Ovary (tissue), 9 donors: Measurements from ENCODE around the gene IWS1. TPM values are rescaled to one million over a fixed set of nuclear protein-coding genes. Genes with fewer than 3 reads are reported as not detected.

Experiments used
- DNase-seq, 5 donors: peaks; one replicate each; pipeline ENCODE4 v3.0.0-alpha.2; 2019 to 2020
- H3K27ac ChIP-seq, 2 donors: fragments of 200-600 bp; one replicate each; pipeline versions ENCODE4 v1.5.1 to v1.8.0; 2019 to 2022
- H3K27me3 ChIP-seq: fragments of 200-600 bp; one replicate; pipeline ENCODE4 v1.8.0; 2022
- H3K36me3 ChIP-seq: fragments of 200-600 bp; sonication (generic); one replicate; pipeline ENCODE4 v1.5.1; 2019
- H3K4me1 ChIP-seq: one replicate; pipeline ENCODE4 v1.8.1; 2013; ENCODE audit warnings: mild to moderate bottlenecking, moderate library complexity; ENCODE audit not compliant: insufficient read depth
- H3K4me3 ChIP-seq: fragments of 200-600 bp; sonication (generic); one replicate; pipeline ENCODE4 v1.5.1; 2017
- H3K9me3 ChIP-seq, 2 donors: fragments of 200-600 bp in 1 of 2; sonication (generic) in 1 of 2; one replicate each; pipeline versions ENCODE4 v1.5.1 to v1.8.1; 2013 to 2019; ENCODE audit warnings: mild to moderate bottlenecking in 1 of 2, moderate library complexity in 1 of 2
- EP300 ChIP-seq: sonication (generic); formaldehyde crosslinking; IDR thresholded peaks from one replicate; pipeline ENCODE4 v1.6.1; 2017; ENCODE audit warnings: antibody characterized with exemption
- POLR2A ChIP-seq: fragments of 450-650 bp; IDR thresholded peaks from one replicate; pipeline ENCODE4 v1.6.1; 2017; ENCODE audit warnings: antibody characterized with exemption, mild to moderate bottlenecking, moderate library complexity
- WGBS, 3 donors: extraction: QIAGEN DNeasy Blood & Tissue Kit in 1 of 3; methylation state at CpG; one replicate each; pipeline versions ENCODE4 v1.1.5 to v1.1.7; 2013 to 2017; 5-methylcytosine and 5-hydroxymethylcytosine counted together
- intact Hi-C, 4 donors: fragments of 100-400 bp; cut with DNase I; formaldehyde crosslinking; loops; one replicate each; pipeline versions ENCODE4 v1.11.0 to v1.15.1; 2022 to 2023
- polyA plus RNA-seq, 2 donors: library from polyadenylated mRNA; stranded (reverse); fragments of 200-250 nt in 1 of 2; fragments of 350-450 nt in 1 of 2; fragmentation: Illumina TruSeq in 1 of 2; extraction: RNeasy Lipid Tissue Mini Kit (QIAGEN cat#74804) in 1 of 2; gene quantifications; one replicate each; pipeline ENCODE4 v1.2.3, GENCODE V29; 2013 to 2014
- total RNA-seq, 7 donors: library from RNA; depleted of rRNA in 2 of 7; stranded (reverse); fragments of >200 nt in 2 of 7; fragmentation: NEBNext Ultra II Directional in 3 of 7; extraction: Animal tissue kit (Norgen Biotek cat#: 25700) in 3 of 7; gene quantifications; one replicate each; pipeline versions ENCODE4 v1.1.0 to v1.2.4, GENCODE V29; 2016 to 2023
- TF ChIP-seq, protein P1 (sequence below), 3 donors: fragments of 450-650 bp in 2 of 3; fragments of 200-600 bp in 1 of 3; IDR thresholded peaks; one replicate each; pipeline versions ENCODE4 v1.5.1 to v1.8.0; 2016 to 2022; ENCODE audit warnings: antibody characterized with exemption in 3 of 3, mild to moderate bottlenecking in 1 of 3
- donor health status: DM: no; HTN: no; CAD: no; lungs with moderate emphysema.
- donor health status: DM: no; HTN: no; CAD: no.
- donor health status: Bipolar disorder and iron deficiency.
- donor health status: DM: yes; HTN: yes; CAD: no.
- donor health status: DM: no; HTN: no; CAD: no.
- donor health status: DM: yes; HTN: yes; CAD: no.

Gene IWS1
- total and polyA plus RNA-seq, 9 donors = 13.9 to 29.0 (median 25.8) TPM

DNA sequence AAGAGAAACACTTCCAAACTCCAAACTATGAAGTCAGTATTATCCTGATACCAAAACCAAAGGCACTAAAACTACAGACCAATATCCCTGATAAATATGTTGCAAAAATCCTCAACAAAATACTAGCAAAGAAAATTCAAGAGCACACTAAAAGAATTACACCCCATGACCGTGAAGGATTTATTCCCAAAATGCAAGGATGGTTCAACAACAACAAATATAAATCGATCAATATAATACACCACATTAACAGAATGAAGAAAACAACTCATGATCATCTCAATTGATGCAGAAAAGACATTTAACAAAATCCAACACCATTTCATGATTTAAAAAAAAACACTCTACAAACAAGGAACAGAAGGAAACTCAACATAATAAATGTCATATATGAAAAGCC lies 50.5 kb downstream of the IWS1 start:
- Histone ChIP-seq H3K27ac (no peak overlapping the region), H3K9me3 (no peaks in the 10 kb centered on the region), H3K27me3 (no peaks in the 10 kb centered on the region), H3K4me3 (no peak overlapping the region), H3K4me1 (no peaks in the 10 kb centered on the region), H3K36me3 (no peaks in the 10 kb centered on the region)
- DNase-seq = no peak
- WGBS, 3 donors = 98 to 100% (median 99%) methylated on average over 2 of the region's 2 CpGs
- TF ChIP-seq EP300 = no peak
- TF ChIP-seq, protein P1, sequence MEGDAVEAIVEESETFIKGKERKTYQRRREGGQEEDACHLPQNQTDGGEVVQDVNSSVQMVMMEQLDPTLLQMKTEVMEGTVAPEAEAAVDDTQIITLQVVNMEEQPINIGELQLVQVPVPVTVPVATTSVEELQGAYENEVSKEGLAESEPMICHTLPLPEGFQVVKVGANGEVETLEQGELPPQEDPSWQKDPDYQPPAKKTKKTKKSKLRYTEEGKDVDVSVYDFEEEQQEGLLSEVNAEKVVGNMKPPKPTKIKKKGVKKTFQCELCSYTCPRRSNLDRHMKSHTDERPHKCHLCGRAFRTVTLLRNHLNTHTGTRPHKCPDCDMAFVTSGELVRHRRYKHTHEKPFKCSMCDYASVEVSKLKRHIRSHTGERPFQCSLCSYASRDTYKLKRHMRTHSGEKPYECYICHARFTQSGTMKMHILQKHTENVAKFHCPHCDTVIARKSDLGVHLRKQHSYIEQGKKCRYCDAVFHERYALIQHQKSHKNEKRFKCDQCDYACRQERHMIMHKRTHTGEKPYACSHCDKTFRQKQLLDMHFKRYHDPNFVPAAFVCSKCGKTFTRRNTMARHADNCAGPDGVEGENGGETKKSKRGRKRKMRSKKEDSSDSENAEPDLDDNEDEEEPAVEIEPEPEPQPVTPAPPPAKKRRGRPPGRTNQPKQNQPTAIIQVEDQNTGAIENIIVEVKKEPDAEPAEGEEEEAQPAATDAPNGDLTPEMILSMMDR (IDR thresholded peaks at IDR 0.05) = no peak
- TF ChIP-seq POLR2A = no peak
- intact Hi-C loops = loop anchor here in 2 of 4 donors (5.0 kb wide), 2 partner anchors 143 to 408 kb away; no protein-coding TSS in a partner anchor

DNA sequence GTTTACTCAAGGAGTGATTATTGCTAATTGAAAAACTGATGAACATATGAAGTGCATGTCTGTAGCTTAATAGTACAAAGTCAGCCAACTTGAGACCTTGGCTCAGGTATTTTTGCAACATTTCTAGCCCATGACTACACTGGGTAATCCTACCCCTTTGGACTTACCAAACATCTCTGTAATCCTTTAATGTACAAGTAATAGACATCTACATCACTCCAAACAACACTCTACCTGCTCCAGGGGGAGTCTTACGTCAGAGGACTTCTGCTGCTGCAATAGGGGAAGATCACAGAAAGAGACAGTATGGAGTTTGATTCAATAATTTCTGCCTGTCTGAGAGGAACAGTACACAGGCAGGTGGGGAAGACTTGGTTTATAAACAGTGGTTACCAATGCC lies 54.0 kb downstream of the IWS1 start:
- no peaks in the 10 kb centered on the region for H3K9me3 ChIP-seq
- 89 to 96% (median 95%) methylated on average over 1 of the region's 1 CpG for WGBS, 3 donors
- H3K36me3 ChIP-seq = no peaks in the 10 kb centered on the region
- no peak overlapping the region for H3K4me3 ChIP-seq
- DNase-seq = no peak
- no peak overlapping the region for H3K27ac ChIP-seq
- TF ChIP-seq, protein P1 (IDR thresholded peaks at IDR 0.05) = no peak
- TF ChIP-seq EP300 (no peak), POLR2A (no peak)
- intact Hi-C loops = no loop called here
- no peaks in the 10 kb centered on the region for H3K27me3 ChIP-seq
- no peaks in the 10 kb centered on the region for H3K4me1 ChIP-seq

DNA sequence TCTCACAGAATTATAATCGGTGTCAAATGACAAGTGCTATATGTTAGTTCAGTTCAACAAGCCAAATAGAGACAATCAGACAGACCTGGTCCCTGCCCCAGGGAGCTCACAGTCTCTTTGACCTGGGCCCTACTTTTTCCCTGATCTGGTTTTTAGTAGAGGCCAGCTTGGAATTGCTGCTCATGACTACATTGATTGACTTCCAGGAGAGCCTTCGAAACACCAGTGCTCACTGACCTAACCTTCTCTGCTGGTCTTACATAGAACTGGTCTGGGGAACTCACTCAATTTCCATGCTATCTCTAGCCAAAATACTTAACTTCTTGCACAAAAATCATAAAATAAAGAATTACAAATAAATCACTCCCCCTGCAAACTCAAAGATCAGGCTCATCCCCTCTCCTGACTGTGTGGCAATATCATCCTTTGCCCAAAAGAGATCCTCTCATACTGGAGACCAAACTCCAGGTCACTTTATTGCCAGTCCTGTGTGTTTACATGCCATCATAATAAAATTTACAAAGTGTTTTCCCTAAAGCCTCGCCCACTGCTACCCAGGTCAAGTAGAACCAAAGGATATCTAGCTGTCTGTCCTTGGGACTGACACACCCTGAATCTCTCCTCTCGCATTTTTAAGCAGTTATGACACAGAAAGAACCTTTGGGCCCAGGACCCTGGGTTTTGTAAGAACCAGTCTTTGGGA lies 54.9 kb downstream of the IWS1 start:
- Histone ChIP-seq H3K4me3 (no peak overlapping the region), H3K4me1 (no peaks in the 10 kb centered on the region), H3K27me3 (no peaks in the 10 kb centered on the region), H3K36me3 (no peaks in the 10 kb centered on the region), H3K27ac (no peak overlapping the region), H3K9me3 (no peaks in the 10 kb centered on the region)
- TF ChIP-seq EP300 (no peak), POLR2A (no peak)
- TF ChIP-seq, protein P1 (IDR thresholded peaks at IDR 0.05) = no peak
- DNase-seq = no peak
- intact Hi-C loops = no loop called here
- 85 to 89% (median 86%) methylated on average over 4 of the region's 4 CpGs for WGBS, 3 donors

GRCh38 chr2:127469974-127470373 lies 56.3 kb downstream of the IWS1 start:
- DNase-seq = no peak
- Histone ChIP-seq H3K27me3 (no peaks in the 10 kb centered on the region), H3K4me1 (no peaks in the 10 kb centered on the region), H3K4me3 (no peak overlapping the region), H3K36me3 (no peaks in the 10 kb centered on the region), H3K9me3 (no peaks in the 10 kb centered on the region), H3K27ac (no peak overlapping the region)
- 96 to 98% (median 97%) methylated on average over 2 of the region's 2 CpGs for WGBS, 3 donors
- TF ChIP-seq, protein P1 (IDR thresholded peaks at IDR 0.05) = no peak
- TF ChIP-seq EP300 = no peak
- TF ChIP-seq POLR2A = no peak
- intact Hi-C loops = loop anchor here in 1 of 4 donors (10.0 kb wide), 1 partner anchor 125 kb away; no protein-coding TSS in a partner anchor
